CD4-positive, alpha-beta T cell (primary cell): ENCODE data around the gene SERPINE2. TPM values are rescaled to one million over a fixed set of nuclear protein-coding genes. Genes with fewer than 3 reads are reported as not detected.
A peak's percentile ranks its signal among the peaks of the same experiment; 100 is the strongest.

Source experiments
- ATAC-seq: fragments of 200-7000 bp; cut with Tn5 transposase; one replicate; pipeline ENCODE4 v1.10.0; 2022; ENCODE audit warnings: mild to moderate bottlenecking; ENCODE audit not compliant: poor library complexity
- CTCF ChIA-PET: fragments of 350-600 bp; sonication (Branson Sonifier 250); formaldehyde crosslinking; loops from one replicate; lab custom pipeline; 2021; ENCODE audit warnings: antibody characterized with exemption, inconsistent platforms; lab: Charles Lee
- POLR2A ChIA-PET: fragments of 350-600 bp; sonication (Branson Sonifier 250); formaldehyde crosslinking; loops from one replicate; lab custom pipeline; 2021; ENCODE audit warnings: antibody characterized with exemption, inconsistent platforms; lab: Charles Lee
- DNase-seq, 14 experiments: peaks; one replicate each; pipeline ENCODE4 v3.0.0-alpha.2; 2013 to 2020; ENCODE audit warnings: mixed read lengths in 2 of 14
- H3K27ac ChIP-seq, 2 donors: one replicate each; pipeline versions ENCODE4 v1.5.1 to v1.7.0; 2013; ENCODE audit warnings: low read length in 2 of 2, low read depth in 1 of 2, mild to moderate bottlenecking in 1 of 2
- H3K27me3 ChIP-seq, 2 experiments: 1 replicate in 1 of 2; 2 replicates in 1 of 2; pipeline versions ENCODE4 v1.6.1 to v1.7.0; 2013; ENCODE audit warnings: low read length in 2 of 2, control low read depth in 1 of 2, mild to moderate bottlenecking in 1 of 2, moderate library complexity in 1 of 2; ENCODE audit not compliant: insufficient read depth in 2 of 2, control insufficient read depth in 1 of 2
- H3K36me3 ChIP-seq: one replicate; pipeline ENCODE4 v1.6.1; 2013; ENCODE audit warnings: low read length, control low read depth; ENCODE audit not compliant: insufficient read depth
- H3K4me1 ChIP-seq: one replicate; pipeline ENCODE4 v1.6.1; 2013; ENCODE audit warnings: low read length, control low read depth; ENCODE audit not compliant: insufficient read depth
- H3K4me3 ChIP-seq: one replicate; pipeline ENCODE4 v1.5.1; 2013; ENCODE audit warnings: mild to moderate bottlenecking, low read length, moderate library complexity
- H3K9me3 ChIP-seq, 2 experiments: 1 replicate in 1 of 2; 2 replicates in 1 of 2; pipeline versions ENCODE4 v1.6.1 to v1.7.0; 2013; ENCODE audit warnings: low read length in 2 of 2, mild to moderate bottlenecking in 2 of 2, control low read depth in 1 of 2, moderate library complexity in 1 of 2; ENCODE audit not compliant: control insufficient read depth in 1 of 2, insufficient read depth in 1 of 2
- H3K27ac Mint-ChIP-seq: one replicate; pipeline ENCODE4 v1.8.0; 2020; ENCODE audit warnings: mixed read lengths
- H3K27me3 Mint-ChIP-seq: one replicate; pipeline ENCODE4 v1.8.0; 2021; ENCODE audit warnings: mixed read lengths
- H3K36me3 Mint-ChIP-seq: one replicate; pipeline ENCODE4 v1.8.0; 2021; ENCODE audit warnings: low read depth, mixed read lengths
- H3K4me1 Mint-ChIP-seq: one replicate; pipeline ENCODE4 v1.8.0; 2021; ENCODE audit warnings: low read depth, mixed read lengths
- H3K4me3 Mint-ChIP-seq: one replicate; pipeline ENCODE4 v1.8.0; 2020; ENCODE audit warnings: mild to moderate bottlenecking, mixed read lengths
- H3K9me3 Mint-ChIP-seq: one replicate; pipeline ENCODE4 v1.8.0; 2020; ENCODE audit warnings: mixed read lengths
- CTCF ChIP-seq: fragments of 200-600 bp; IDR thresholded peaks from one replicate; pipeline ENCODE4 v1.8.0; 2022; ENCODE audit warnings: antibody characterized with exemption, mild to moderate bottlenecking
- intact Hi-C, 2 experiments: fragments of 100-400 bp; cut with DNase I in 1 of 2; cut with micrococcal nuclease in 1 of 2; formaldehyde crosslinking; loops; one replicate each; pipeline versions ENCODE4 v1.15.1 to v1.9.0; 2023 to 2025; cut with DNase I, micrococcal nuclease
- total RNA-seq, 174 experiments: library from RNA in 2 of 174; stranded (reverse) in 2 of 174; gene quantifications; one replicate each; pipeline ENCODE4 v1.2.3 and lab custom pipeline; 2021 to 2026

Gene SERPINE2
- total RNA-seq, 2 experiments from 2014 or later, result 5.1 to 7.3 TPM

GRCh38 chr2:224041554-224041953, 2.5 kb upstream of the SERPINE2 start:
- H3K4me3 ChIP-seq, result no peak overlapping the region
- H3K27ac Mint-ChIP-seq, result no peak overlapping the region
- ATAC-seq (no peak), DNase-seq (no peak)
- peaks cover 23% of the 10 kb centered on the region for H3K4me1 Mint-ChIP-seq
- no peaks in the 10 kb centered on the region for H3K9me3 Mint-ChIP-seq
- peaks cover 12 to 24% of the 10 kb centered on the region in 2 experiments for H3K27me3 ChIP-seq
- no peak for TF ChIP-seq CTCF
- H3K4me3 Mint-ChIP-seq, result no peak overlapping the region
- H3K9me3 ChIP-seq, result no peaks in the 10 kb centered on the region
- ChIA-PET CTCF (no interaction called here), POLR2A (no interaction called here)
- intact Hi-C loops, result loop anchor here in 1 of 2 experiments (5.0 kb wide), 1 partner anchor 49 kb away; no protein-coding TSS in a partner anchor
- H3K36me3 ChIP-seq, result no peaks in the 10 kb centered on the region
- no peaks in the 10 kb centered on the region for H3K36me3 Mint-ChIP-seq
- H3K27me3 Mint-ChIP-seq, result peaks cover 47% of the 10 kb centered on the region
- H3K27ac ChIP-seq, result no peak overlapping the region
- peaks cover 12% of the 10 kb centered on the region for H3K4me1 ChIP-seq

GRCh38 chr2:224040753-224041152, 1.7 kb upstream of the SERPINE2 start:
- Histone ChIP-seq H3K4me1 (peaks cover 12% of the 10 kb centered on the region), H3K27me3 (peaks cover 12 to 24% of the 10 kb centered on the region in 2 experiments), H3K9me3 (no peaks in the 10 kb centered on the region), H3K36me3 (no peaks in the 10 kb centered on the region), H3K27ac (no peak overlapping the region), H3K4me3 (no peak overlapping the region)
- peak overlapping the region; percentile 73 for H3K4me3 Mint-ChIP-seq
- H3K4me1 Mint-ChIP-seq, result peaks cover 23% of the 10 kb centered on the region
- H3K27ac Mint-ChIP-seq, result no peak overlapping the region
- intact Hi-C loops, result loop anchor here in 1 of 2 experiments (5.0 kb wide), 1 partner anchor 48 kb away; no protein-coding TSS in a partner anchor
- no peaks in the 10 kb centered on the region for H3K9me3 Mint-ChIP-seq
- H3K27me3 Mint-ChIP-seq, result peaks cover 53% of the 10 kb centered on the region
- ChIA-PET POLR2A (no interaction called here), CTCF (no interaction called here)
- ATAC-seq (no peak), DNase-seq (no peak)
- no peak for TF ChIP-seq CTCF
- H3K36me3 Mint-ChIP-seq, result no peaks in the 10 kb centered on the region

GRCh38 chr2:224039770-224040440, 819 bp upstream of the SERPINE2 start:
- H3K9me3 ChIP-seq, result no peaks in the 10 kb centered on the region
- H3K4me1 ChIP-seq, result peaks cover 12% of the 10 kb centered on the region
- no peaks in the 10 kb centered on the region for H3K9me3 Mint-ChIP-seq
- peak overlapping the region; percentile 73 for H3K4me3 Mint-ChIP-seq
- no peaks in the 10 kb centered on the region for H3K36me3 ChIP-seq
- H3K27ac Mint-ChIP-seq, result no peak overlapping the region
- peaks cover 23% of the 10 kb centered on the region for H3K4me1 Mint-ChIP-seq
- H3K27ac ChIP-seq, result no peak overlapping the region
- intact Hi-C loops, result loop anchor here in 1 of 2 experiments (5.0 kb wide), 1 partner anchor 48 kb away; no protein-coding TSS in a partner anchor
- ChIA-PET POLR2A (interaction anchor here (1.5 kb wide), 1 partner anchor 15 kb away, joined by 5 read pairs; no protein-coding TSS in a partner anchor), CTCF (interaction anchor here (1.9 kb wide), 1 partner anchor 46 kb away, joined by 6 read pairs; no protein-coding TSS in a partner anchor)
- ATAC-seq (peak; percentile 12), DNase-seq (no peak)
- peak overlapping the region; percentile 40 for H3K4me3 ChIP-seq
- TF ChIP-seq CTCF, result no peak
- peaks cover 12 to 26% of the 10 kb centered on the region in 2 experiments for H3K27me3 ChIP-seq
- H3K27me3 Mint-ChIP-seq, result peaks cover 57% of the 10 kb centered on the region
- no peaks in the 10 kb centered on the region for H3K36me3 Mint-ChIP-seq
